Measurements from ENCODE around the gene CLPSL1.

Gene CLPSL1

DNA sequence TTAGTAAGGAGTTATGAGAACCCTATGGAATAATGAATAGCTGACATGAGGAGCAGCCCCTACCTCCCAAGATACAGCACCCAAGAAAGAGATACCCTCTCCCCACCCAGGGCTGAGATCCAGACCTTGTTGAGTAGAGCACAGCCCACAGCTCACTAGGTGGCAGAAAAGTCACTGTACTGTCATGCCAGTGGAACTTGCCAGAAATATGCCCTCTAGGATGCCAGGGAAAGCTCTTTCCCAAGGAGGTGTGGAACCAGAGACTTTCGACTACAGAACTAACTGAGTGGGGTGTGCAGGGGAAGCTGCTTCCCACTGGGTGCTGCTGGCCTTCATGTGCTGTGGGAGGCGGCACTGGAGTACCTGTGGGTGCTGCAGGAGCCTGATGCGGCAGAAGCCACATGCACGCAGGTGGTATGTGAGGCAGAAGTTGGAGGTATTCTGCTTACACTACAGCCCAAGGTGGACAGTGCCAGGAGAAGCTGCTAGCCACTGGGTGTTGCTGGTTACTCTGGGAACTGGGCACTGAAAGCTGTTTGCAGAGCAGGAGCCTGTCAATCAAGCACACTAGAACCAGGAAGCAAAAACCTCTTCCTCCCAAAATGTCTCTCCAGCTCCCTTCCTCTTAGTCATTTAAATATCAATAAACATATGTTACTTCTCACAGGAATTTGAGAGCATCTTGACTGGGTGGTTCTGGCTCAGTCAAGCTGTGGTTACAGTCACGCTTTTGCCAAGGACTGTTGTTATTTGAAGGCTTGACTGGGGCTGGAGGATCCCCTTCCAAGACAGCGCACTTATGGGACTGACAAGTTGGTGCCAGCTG is 26.2 kb upstream of the CLPSL1 start:
- Histone ChIP-seq H3K79me2 (ENCODE audit: insufficient read depth, low read length) (no peaks in the 10 kb centered on the region), H3K4me1 (ENCODE audit: insufficient read depth, low read length) (no peaks in the 10 kb centered on the region), H3K27ac (ENCODE audit: low read length) (no peak overlapping the region), H3K27me3 (ENCODE audit: insufficient read depth, low read length, poor library complexity) (no peaks in the 10 kb centered on the region), H3K9ac (ENCODE audit: low read depth, low read length) (no peak overlapping the region), H2AFZ (ENCODE audit: low read depth, low read length) (peak overlapping the region; percentile 45; the same call in 1 of the 2 replicates), H3K4me3 (ENCODE audit: low read depth in 1 of 2, low read length in 2 of 2) (no peak overlapping the region), H4K20me1 (ENCODE audit: insufficient read depth, low read length) (no peaks in the 10 kb centered on the region), H3K4me2 (ENCODE audit: insufficient read depth, low read length) (no peak overlapping the region), H3K9me3 (ENCODE audit: insufficient read depth, low read length, severe bottlenecking) (no peaks in the 10 kb centered on the region), H3K36me3 (ENCODE audit: insufficient read depth, low read length) (no peaks in the 10 kb centered on the region)
- DNase-seq (no peak), ATAC-seq (ENCODE audit: insufficient read depth, low read depth) (no peak)
- TF ChIP-seq EZH2 (IDR thresholded peaks at IDR 0.05; ENCODE audit: borderline replicate concordance, low read depth, low read length, severe bottlenecking) = no peak
- TF ChIP-seq, protein P1, sequence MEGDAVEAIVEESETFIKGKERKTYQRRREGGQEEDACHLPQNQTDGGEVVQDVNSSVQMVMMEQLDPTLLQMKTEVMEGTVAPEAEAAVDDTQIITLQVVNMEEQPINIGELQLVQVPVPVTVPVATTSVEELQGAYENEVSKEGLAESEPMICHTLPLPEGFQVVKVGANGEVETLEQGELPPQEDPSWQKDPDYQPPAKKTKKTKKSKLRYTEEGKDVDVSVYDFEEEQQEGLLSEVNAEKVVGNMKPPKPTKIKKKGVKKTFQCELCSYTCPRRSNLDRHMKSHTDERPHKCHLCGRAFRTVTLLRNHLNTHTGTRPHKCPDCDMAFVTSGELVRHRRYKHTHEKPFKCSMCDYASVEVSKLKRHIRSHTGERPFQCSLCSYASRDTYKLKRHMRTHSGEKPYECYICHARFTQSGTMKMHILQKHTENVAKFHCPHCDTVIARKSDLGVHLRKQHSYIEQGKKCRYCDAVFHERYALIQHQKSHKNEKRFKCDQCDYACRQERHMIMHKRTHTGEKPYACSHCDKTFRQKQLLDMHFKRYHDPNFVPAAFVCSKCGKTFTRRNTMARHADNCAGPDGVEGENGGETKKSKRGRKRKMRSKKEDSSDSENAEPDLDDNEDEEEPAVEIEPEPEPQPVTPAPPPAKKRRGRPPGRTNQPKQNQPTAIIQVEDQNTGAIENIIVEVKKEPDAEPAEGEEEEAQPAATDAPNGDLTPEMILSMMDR (IDR thresholded peaks at IDR 0.05; ENCODE audit: borderline replicate concordance, extremely low read depth, low read length, poor library complexity, severe bottlenecking) = no peak

DNA sequence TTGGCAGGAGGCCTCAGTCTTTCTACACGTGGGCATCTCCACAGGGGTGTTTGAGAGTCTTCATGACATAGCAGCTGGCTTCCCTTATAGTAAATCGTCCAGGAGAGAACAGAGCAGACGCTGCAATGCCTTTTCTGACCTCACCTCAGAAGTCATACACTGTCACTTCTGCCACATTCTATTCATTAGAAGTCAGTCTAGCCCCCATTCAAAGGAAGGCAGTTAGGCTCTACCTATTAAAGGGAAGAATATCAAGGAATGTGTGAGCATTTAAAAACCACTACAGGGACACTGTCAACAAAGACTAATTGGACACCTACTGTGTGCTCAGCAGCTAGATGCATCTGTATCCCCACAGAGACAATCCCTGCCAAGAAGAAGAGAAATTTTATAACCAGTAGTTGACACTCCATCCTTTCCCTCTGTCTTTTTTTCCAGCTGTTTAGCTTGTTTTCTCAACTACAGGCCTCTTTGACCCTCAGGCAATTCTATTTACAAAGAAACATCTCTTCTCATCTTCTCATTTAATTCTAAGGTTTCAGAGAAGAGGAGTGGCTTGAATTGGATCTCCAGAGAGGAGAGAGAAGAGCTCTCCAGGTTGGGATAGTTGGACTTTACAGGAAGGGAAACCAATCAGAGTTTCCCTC is 25.4 kb upstream of the CLPSL1 start:
- Histone ChIP-seq H3K4me3 (ENCODE audit: low read depth in 1 of 2, low read length in 2 of 2) (no peak overlapping the region), H3K9ac (ENCODE audit: low read depth, low read length) (no peak overlapping the region), H3K4me2 (ENCODE audit: insufficient read depth, low read length) (no peak overlapping the region), H4K20me1 (ENCODE audit: insufficient read depth, low read length) (no peaks in the 10 kb centered on the region), H3K4me1 (ENCODE audit: insufficient read depth, low read length) (no peaks in the 10 kb centered on the region), H3K27me3 (ENCODE audit: insufficient read depth, low read length, poor library complexity) (no peaks in the 10 kb centered on the region), H3K79me2 (ENCODE audit: insufficient read depth, low read length) (no peaks in the 10 kb centered on the region), H3K27ac (ENCODE audit: low read length) (no peak overlapping the region), H3K9me3 (ENCODE audit: insufficient read depth, low read length, severe bottlenecking) (no peaks in the 10 kb centered on the region), H2AFZ (ENCODE audit: low read depth, low read length) (peak overlapping the region; percentile 45; the same call in 1 of the 2 replicates), H3K36me3 (ENCODE audit: insufficient read depth, low read length) (no peaks in the 10 kb centered on the region)
- ATAC-seq (ENCODE audit: insufficient read depth, low read depth) (no peak), DNase-seq (no peak)
- TF ChIP-seq, protein P1 (IDR thresholded peaks at IDR 0.05; ENCODE audit: borderline replicate concordance, extremely low read depth, low read length, poor library complexity, severe bottlenecking) = no peak
- no peak for TF ChIP-seq EZH2 (IDR thresholded peaks at IDR 0.05; ENCODE audit: borderline replicate concordance, low read depth, low read length, severe bottlenecking)

DNA sequence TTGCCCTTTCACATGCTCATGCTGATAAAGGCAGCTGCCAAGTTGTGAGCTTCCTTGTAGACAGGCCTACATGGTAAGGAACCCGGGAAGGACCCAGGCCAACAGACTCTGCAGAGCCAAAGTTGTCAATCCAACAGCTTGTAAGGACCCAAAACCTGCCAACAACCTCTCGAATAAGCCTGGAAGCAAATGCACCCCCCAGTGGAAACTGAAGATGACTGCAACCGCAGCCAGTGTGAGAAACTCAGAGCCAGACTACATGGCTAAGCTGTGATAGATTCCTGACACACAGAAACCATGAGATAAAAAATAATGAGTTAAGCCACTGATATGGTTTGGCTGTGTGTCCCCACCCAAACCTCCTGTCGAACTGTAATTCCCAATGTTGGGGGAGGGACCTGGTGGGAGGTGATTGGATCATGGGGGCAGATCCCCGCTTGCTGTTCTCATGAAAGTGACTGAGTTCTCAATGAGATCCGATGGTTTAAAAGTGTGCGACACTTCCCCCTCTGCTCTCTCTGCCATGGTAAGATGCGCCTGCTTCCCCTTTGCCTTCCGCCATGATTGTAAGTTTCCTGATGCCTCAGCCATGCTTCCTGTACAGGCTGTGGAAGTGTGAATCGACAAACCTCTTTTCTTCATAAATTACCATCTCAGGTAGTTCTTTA is 23.2 kb upstream of the CLPSL1 start:
- DNase-seq (no peak), ATAC-seq (ENCODE audit: insufficient read depth, low read depth) (no peak)
- H3K36me3 ChIP-seq (ENCODE audit: insufficient read depth, low read length) = no peaks in the 10 kb centered on the region
- H3K4me2 ChIP-seq (ENCODE audit: insufficient read depth, low read length) = no peak overlapping the region
- H3K27ac ChIP-seq (ENCODE audit: low read length) = no peak overlapping the region
- H3K9me3 ChIP-seq (ENCODE audit: insufficient read depth, low read length, severe bottlenecking) = no peaks in the 10 kb centered on the region
- TF ChIP-seq EZH2 (IDR thresholded peaks at IDR 0.05; ENCODE audit: borderline replicate concordance, low read depth, low read length, severe bottlenecking) = no peak
- TF ChIP-seq, protein P1 (IDR thresholded peaks at IDR 0.05; ENCODE audit: borderline replicate concordance, extremely low read depth, low read length, poor library complexity, severe bottlenecking) = peak; percentile 37
- no peaks in the 10 kb centered on the region for H4K20me1 ChIP-seq (ENCODE audit: insufficient read depth, low read length)
- no peaks in the 10 kb centered on the region for H3K4me1 ChIP-seq (ENCODE audit: insufficient read depth, low read length)
- H3K9ac ChIP-seq (ENCODE audit: low read depth, low read length) = no peak overlapping the region
- H2AFZ ChIP-seq (ENCODE audit: low read depth, low read length) = no peak overlapping the region
- no peaks in the 10 kb centered on the region for H3K79me2 ChIP-seq (ENCODE audit: insufficient read depth, low read length)
- H3K27me3 ChIP-seq (ENCODE audit: insufficient read depth, low read length, poor library complexity) = no peaks in the 10 kb centered on the region
- no peak overlapping the region for H3K4me3 ChIP-seq (ENCODE audit: low read depth in 1 of 2, low read length in 2 of 2)
